NCI-H1694 treated with DMSO at 0.1 percent for 48 hours (cell line): Measurements from ENCODE around the gene NNAT.

ENCODE experiments used
- DNase-seq: peaks from one replicate; lab custom pipeline; 2025; lab: John Stamatoyannopoulos, UW

The NNAT gene

GRCh38 chr20:37502654-37503053 is 18.4 kb upstream of the NNAT start:
- DNase-seq: no peak

- no peak for DNase-seq
Observed at GRCh38 chr20:37503256-37503927, 17.7 kb upstream of the NNAT start.

GRCh38 chr20:37504404-37505096 is 16.5 kb upstream of the NNAT start:
- no peak for DNase-seq

GRCh38 chr20:37505263-37506151 is 15.5 kb upstream of the NNAT start:
- DNase-seq: no peak

GRCh38 chr20:37506152-37506725 is 14.8 kb upstream of the NNAT start:
- no peak for DNase-seq

- no peak for DNase-seq
Observed at GRCh38 chr20:37510226-37510625, 10.8 kb upstream of the NNAT start.

GRCh38 chr20:37511610-37512275 is 9.3 kb upstream of the NNAT start:
- peak; percentile 73 for DNase-seq

- DNase-seq: no peak
Observed at GRCh38 chr20:37513779-37514359, 7.2 kb upstream of the NNAT start.

GRCh38 chr20:37515876-37516275 is 5.2 kb upstream of the NNAT start:
- no peak for DNase-seq

GRCh38 chr20:37516811-37517750 is 4.0 kb upstream of the NNAT start:
- DNase-seq: peak; percentile 70

GRCh38 chr20:37518059-37518458 is 3.0 kb upstream of the NNAT start:
- DNase-seq: no peak

GRCh38 chr20:37518606-37519507 is 2.2 kb upstream of the NNAT start:
- no peak for DNase-seq

GRCh38 chr20:37519508-37520418 is 1.3 kb upstream of the NNAT start:
- no peak for DNase-seq

GRCh38 chr20:37520419-37520955 is 563 bp upstream of the NNAT start:
- no peak for DNase-seq

- no peak for DNase-seq
Observed at GRCh38 chr20:37522260-37523011, 1.4 kb downstream of the NNAT start.

GRCh38 chr20:37523012-37523391 is 2.0 kb downstream of the NNAT start:
- DNase-seq: no peak
